Activated CD4-positive, alpha-beta T cell treated with anti-CD3 and anti-CD28 coated beads for 24 hours (primary cell): ENCODE results near the gene FRMD4B.
"Not testable (repeated sequence)": the region's sequence is repeated elsewhere in the genome, so short reads cannot be mapped to it uniquely, and the experiment has no call there.

Source experiments
- DNase-seq, 2 donors: peaks; one replicate each; pipeline ENCODE4 v3.0.0-alpha.2; 2020; ENCODE audit warnings: low read depth in 2 of 2

FRMD4B gene

GRCh38 chr3:69322512-69322911, 63.4 kb downstream of the FRMD4B start:
- DNase-seq: not testable (repeated sequence)

GRCh38 chr3:69322158-69322509, 63.8 kb downstream of the FRMD4B start:
- DNase-seq: no peak

GRCh38 chr3:69321301-69322157, 64.4 kb downstream of the FRMD4B start:
- DNase-seq: no peak

GRCh38 chr3:69320871-69321271, 65.0 kb downstream of the FRMD4B start:
- no peak for DNase-seq

GRCh38 chr3:69319652-69320051, 66.2 kb downstream of the FRMD4B start:
- no peak for DNase-seq

- no peak for DNase-seq
Observed at GRCh38 chr3:69318410-69318809, 67.5 kb downstream of the FRMD4B start.

- DNase-seq: no peak
Observed at GRCh38 chr3:69313251-69313650, 72.6 kb downstream of the FRMD4B start.

- DNase-seq: no peak
Observed at GRCh38 chr3:69309814-69310213, 76.1 kb downstream of the FRMD4B start.

GRCh38 chr3:69306239-69307185, 79.4 kb downstream of the FRMD4B start:
- DNase-seq: peak; percentile 33 to 56

GRCh38 chr3:69305011-69305410, 80.9 kb downstream of the FRMD4B start:
- DNase-seq: no peak

GRCh38 chr3:69304396-69304795, 81.5 kb downstream of the FRMD4B start:
- no peak for DNase-seq

- DNase-seq: no peak
Observed at GRCh38 chr3:69300296-69300695, 85.6 kb downstream of the FRMD4B start.

GRCh38 chr3:69299344-69299743, 86.5 kb downstream of the FRMD4B start:
- no peak for DNase-seq

- no peak for DNase-seq
Observed at GRCh38 chr3:69297501-69297900, 88.4 kb downstream of the FRMD4B start.

- no peak for DNase-seq
Observed at GRCh38 chr3:69296995-69297394, 88.9 kb downstream of the FRMD4B start.

GRCh38 chr3:69294014-69294766, 91.7 kb downstream of the FRMD4B start:
- no peak for DNase-seq

GRCh38 chr3:69292959-69293574, 92.8 kb downstream of the FRMD4B start:
- no peak for DNase-seq

- DNase-seq: no peak
Observed at GRCh38 chr3:69292185-69292584, 93.7 kb downstream of the FRMD4B start.

GRCh38 chr3:69290430-69290829, 95.5 kb downstream of the FRMD4B start:
- DNase-seq: no peak

- no peak for DNase-seq
Observed at GRCh38 chr3:69290006-69290405, 95.9 kb downstream of the FRMD4B start.

GRCh38 chr3:69288161-69288895, 97.6 kb downstream of the FRMD4B start:
- DNase-seq: peak; percentile 22 to 30
